Vagina (tissue), 2 donors: ENCODE data around the gene RNF32.

Source experiments
- POLR2A ChIP-seq, 2 donors: fragments of 450-650 bp; IDR thresholded peaks; one replicate each; pipeline ENCODE4 v1.6.1; 2017; ENCODE audit warnings: antibody characterized with exemption in 2 of 2, mild to moderate bottlenecking in 2 of 2, moderate library complexity in 2 of 2
- POLR2AphosphoS5 ChIP-seq, 2 donors: sonication (generic); formaldehyde crosslinking; IDR thresholded peaks; one replicate each; pipeline ENCODE4 v1.9.0; 2017; ENCODE audit warnings: antibody characterized with exemption in 2 of 2, mild to moderate bottlenecking in 2 of 2, low read depth in 1 of 2; ENCODE audit not compliant: insufficient read depth in 1 of 2
- TF ChIP-seq, protein P1 (sequence below), 3 experiments: fragments of 450-650 bp in 2 of 3; fragments of 200-600 bp in 1 of 3; sonication (generic) in 1 of 3; IDR thresholded peaks; one replicate each; pipeline ENCODE4 v1.5.1; 2017 to 2019; ENCODE audit warnings: antibody characterized with exemption in 3 of 3, mild to moderate bottlenecking in 2 of 3, moderate library complexity in 2 of 3

DNA sequence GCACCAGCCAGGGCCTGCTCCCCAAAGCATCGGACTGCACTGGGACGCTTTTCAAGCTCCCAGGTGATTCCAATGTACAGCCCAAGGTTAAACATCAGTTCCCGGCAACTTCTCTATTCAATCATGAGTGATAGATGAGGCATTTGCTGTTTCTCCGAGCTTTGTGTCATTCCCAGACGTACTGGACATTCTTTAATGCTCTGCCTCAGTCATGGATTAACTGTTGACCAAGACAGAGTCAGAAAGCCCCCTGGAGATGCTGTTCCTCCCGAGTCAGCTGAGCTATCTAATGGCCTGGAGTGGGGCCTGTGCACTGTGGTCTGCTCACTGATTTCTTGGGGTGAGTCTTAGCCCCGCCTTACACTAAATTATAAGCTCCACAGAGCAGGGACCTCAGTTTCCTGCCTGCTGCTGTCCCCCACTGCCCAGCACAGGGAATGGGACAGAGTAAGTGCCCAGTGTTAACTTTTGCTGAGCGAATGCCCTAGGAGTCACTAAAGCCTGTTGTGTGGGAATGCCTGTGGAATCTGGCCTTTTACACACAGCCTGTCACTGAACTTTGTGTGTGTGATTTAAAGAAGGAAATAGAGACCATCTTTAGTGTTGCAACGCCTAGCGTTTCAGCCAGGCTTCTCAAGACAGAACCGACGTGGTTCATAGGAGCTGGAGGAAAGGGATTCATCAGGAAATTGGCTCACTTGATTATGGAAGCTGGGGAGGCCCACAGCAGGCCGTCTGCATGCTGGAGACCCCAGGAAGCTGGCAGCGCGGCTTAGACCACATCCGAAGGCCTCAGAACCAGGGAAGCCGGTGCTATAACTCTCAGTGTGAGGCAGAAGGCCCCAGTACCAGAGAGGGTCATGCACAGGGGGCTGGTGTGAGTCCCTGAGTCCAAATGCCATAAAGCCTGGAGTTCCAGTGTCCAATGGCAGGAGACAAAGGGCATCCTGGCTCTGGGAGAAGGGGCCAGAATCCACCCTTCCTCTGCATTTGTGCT is 29.3 kb upstream of the RNF32 start:
- TF ChIP-seq, protein P1, sequence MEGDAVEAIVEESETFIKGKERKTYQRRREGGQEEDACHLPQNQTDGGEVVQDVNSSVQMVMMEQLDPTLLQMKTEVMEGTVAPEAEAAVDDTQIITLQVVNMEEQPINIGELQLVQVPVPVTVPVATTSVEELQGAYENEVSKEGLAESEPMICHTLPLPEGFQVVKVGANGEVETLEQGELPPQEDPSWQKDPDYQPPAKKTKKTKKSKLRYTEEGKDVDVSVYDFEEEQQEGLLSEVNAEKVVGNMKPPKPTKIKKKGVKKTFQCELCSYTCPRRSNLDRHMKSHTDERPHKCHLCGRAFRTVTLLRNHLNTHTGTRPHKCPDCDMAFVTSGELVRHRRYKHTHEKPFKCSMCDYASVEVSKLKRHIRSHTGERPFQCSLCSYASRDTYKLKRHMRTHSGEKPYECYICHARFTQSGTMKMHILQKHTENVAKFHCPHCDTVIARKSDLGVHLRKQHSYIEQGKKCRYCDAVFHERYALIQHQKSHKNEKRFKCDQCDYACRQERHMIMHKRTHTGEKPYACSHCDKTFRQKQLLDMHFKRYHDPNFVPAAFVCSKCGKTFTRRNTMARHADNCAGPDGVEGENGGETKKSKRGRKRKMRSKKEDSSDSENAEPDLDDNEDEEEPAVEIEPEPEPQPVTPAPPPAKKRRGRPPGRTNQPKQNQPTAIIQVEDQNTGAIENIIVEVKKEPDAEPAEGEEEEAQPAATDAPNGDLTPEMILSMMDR (IDR thresholded peaks at IDR 0.05): no peak
- TF ChIP-seq POLR2A (IDR thresholded peaks at IDR 0.05) (no peak), POLR2AphosphoS5 (IDR thresholded peaks at IDR 0.05; ENCODE audit: insufficient read depth in 1 of 2, low read depth in 1 of 2) (no peak)
